Measurements from ENCODE around the gene CRELD1.
A peak's percentile ranks its signal among the peaks of the same experiment; 100 is the strongest.

The CRELD1 gene

DNA sequence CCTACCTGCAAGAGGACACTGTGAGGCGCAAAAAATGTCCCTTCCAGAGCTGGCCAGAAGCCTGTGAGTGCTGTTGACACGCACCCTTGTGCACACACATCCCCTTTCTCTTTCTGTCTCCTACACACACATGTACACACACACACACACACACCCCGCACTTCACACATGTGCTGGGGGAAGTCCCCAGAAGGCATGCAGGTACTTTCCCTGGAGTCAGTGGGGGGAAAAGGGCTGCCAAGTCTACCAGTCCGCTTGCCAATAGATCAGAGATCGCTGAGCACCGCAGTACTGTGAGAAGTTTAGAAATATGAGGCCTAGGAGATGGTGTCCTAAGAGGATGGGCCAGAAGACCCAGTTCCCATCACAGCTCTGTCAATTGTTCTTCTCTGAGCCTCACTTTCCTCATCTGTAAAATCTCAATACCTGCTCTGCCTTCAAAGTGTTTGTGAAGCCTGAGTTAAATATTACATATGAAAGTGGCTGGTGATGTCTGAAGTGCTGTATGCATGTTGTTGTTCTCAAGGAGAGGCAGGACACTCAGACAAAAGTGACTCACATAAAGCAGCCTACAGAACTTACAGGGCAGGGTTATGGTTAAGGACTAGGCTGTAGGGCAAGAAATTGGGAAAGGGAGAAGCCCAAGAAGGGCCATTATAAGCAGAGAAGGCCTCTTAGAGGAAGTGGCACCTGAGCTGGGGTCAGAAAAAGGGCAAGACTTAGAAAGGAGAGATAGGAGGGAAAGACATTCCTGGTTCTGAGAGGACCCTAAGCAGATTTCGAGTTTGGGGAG, 24.2 kb upstream of the CRELD1 start:
- no peaks in the 10 kb centered on the region for H3K36me3 ChIP-seq (ENCODE audit: control insufficient read depth, insufficient read depth, low read length)
- no peaks in the 10 kb centered on the region for H3K27me3 ChIP-seq (ENCODE audit: control insufficient read depth, insufficient read depth, low read length)
- H3K9me3 ChIP-seq (ENCODE audit: control insufficient read depth, insufficient read depth, low read length): no peaks in the 10 kb centered on the region
- H3K4me1 ChIP-seq (ENCODE audit: control insufficient read depth, insufficient read depth, low read length): no peaks in the 10 kb centered on the region
- H3K9ac ChIP-seq (ENCODE audit: low read depth, low read length): no peak overlapping the region
- no peak overlapping the region for H3K4me3 ChIP-seq (ENCODE audit: low read depth, low read length)

- Histone ChIP-seq H3K4me1 (ENCODE audit: control insufficient read depth, insufficient read depth, low read length) (no peaks in the 10 kb centered on the region), H3K9ac (ENCODE audit: low read depth, low read length) (no peak overlapping the region), H3K36me3 (ENCODE audit: control insufficient read depth, insufficient read depth, low read length) (no peaks in the 10 kb centered on the region), H3K27me3 (ENCODE audit: control insufficient read depth, insufficient read depth, low read length) (peaks cover 4% of the 10 kb centered on the region), H3K9me3 (ENCODE audit: control insufficient read depth, insufficient read depth, low read length) (no peaks in the 10 kb centered on the region), H3K4me3 (ENCODE audit: low read depth, low read length) (no peak overlapping the region)
Observed at GRCh38 chr3:9911863-9912262, 21.8 kb upstream of the CRELD1 start.

DNA sequence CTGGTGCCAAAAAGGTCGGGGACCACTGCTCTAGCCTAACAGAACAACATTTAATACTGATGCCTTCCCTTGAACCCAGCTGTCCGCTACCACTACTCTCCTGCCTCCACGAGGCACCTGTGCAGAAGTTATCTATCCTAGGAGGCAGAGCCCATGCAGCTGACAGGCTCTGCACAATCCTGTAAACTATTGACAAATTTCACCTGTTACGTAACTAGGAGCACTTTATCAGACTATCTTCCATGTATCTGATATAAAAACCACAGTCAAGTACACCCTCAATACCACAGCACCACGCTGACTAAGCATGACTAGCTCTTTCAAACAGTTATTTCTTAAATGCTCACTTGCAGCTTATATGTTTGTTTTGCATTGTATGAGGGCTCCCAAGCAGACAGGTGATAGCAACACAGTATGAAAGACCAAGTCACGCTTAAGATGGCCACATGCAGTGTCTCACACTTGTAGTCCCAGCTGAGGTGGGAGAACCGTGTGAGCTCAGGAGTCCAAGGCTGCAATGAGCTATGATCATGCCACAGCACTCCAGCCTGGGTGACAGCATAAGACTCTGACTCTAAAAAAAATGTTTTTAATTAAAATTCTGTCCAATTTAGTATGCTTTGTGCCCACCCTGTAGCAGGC, 21.2 kb upstream of the CRELD1 start:
- Histone ChIP-seq H3K4me3 (ENCODE audit: low read depth, low read length) (no peak overlapping the region), H3K4me1 (ENCODE audit: control insufficient read depth, insufficient read depth, low read length) (no peaks in the 10 kb centered on the region), H3K36me3 (ENCODE audit: control insufficient read depth, insufficient read depth, low read length) (no peaks in the 10 kb centered on the region), H3K27me3 (ENCODE audit: control insufficient read depth, insufficient read depth, low read length) (peaks cover 4% of the 10 kb centered on the region), H3K9ac (ENCODE audit: low read depth, low read length) (no peak overlapping the region), H3K9me3 (ENCODE audit: control insufficient read depth, insufficient read depth, low read length) (no peaks in the 10 kb centered on the region)

GRCh38 chr3:9913601-9914000, 20.0 kb upstream of the CRELD1 start:
- H3K9me3 ChIP-seq (ENCODE audit: control insufficient read depth, insufficient read depth, low read length): no peaks in the 10 kb centered on the region
- no peak overlapping the region for H3K9ac ChIP-seq (ENCODE audit: low read depth, low read length)
- no peaks in the 10 kb centered on the region for H3K36me3 ChIP-seq (ENCODE audit: control insufficient read depth, insufficient read depth, low read length)
- peaks cover 4% of the 10 kb centered on the region for H3K27me3 ChIP-seq (ENCODE audit: control insufficient read depth, insufficient read depth, low read length)
- no peaks in the 10 kb centered on the region for H3K4me1 ChIP-seq (ENCODE audit: control insufficient read depth, insufficient read depth, low read length)
- no peak overlapping the region for H3K4me3 ChIP-seq (ENCODE audit: low read depth, low read length)

DNA sequence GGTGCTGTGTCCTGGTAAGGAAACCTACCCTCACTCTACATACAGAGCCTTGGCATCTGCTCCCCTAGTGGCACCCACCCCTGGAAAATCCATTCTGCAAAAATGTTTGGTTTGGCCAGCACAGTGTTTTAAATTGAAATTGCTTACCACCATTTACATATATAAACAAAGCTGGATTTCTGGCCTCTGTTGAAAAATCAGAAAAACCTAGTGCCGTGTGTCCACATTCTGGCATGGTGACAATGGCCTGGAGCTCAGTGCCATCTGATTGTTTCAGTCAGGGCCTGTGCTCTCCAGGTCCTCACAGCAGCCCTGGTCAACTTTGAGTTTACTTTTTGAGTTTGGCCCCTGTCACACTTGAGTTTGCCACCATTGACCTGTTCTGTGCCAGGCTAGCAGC, 19.6 kb upstream of the CRELD1 start:
- Histone ChIP-seq H3K4me3 (ENCODE audit: low read depth, low read length) (no peak overlapping the region), H3K27me3 (ENCODE audit: control insufficient read depth, insufficient read depth, low read length) (peaks cover 4% of the 10 kb centered on the region), H3K9ac (ENCODE audit: low read depth, low read length) (no peak overlapping the region), H3K4me1 (ENCODE audit: control insufficient read depth, insufficient read depth, low read length) (no peaks in the 10 kb centered on the region), H3K36me3 (ENCODE audit: control insufficient read depth, insufficient read depth, low read length) (no peaks in the 10 kb centered on the region), H3K9me3 (ENCODE audit: control insufficient read depth, insufficient read depth, low read length) (no peaks in the 10 kb centered on the region)

GRCh38 chr3:9914559-9915253, 18.9 kb upstream of the CRELD1 start:
- Histone ChIP-seq H3K36me3 (ENCODE audit: control insufficient read depth, insufficient read depth, low read length) (no peaks in the 10 kb centered on the region), H3K4me3 (ENCODE audit: low read depth, low read length) (peak overlapping the region; percentile 66), H3K4me1 (ENCODE audit: control insufficient read depth, insufficient read depth, low read length) (no peaks in the 10 kb centered on the region), H3K9me3 (ENCODE audit: control insufficient read depth, insufficient read depth, low read length) (no peaks in the 10 kb centered on the region), H3K27me3 (ENCODE audit: control insufficient read depth, insufficient read depth, low read length) (peaks cover 4% of the 10 kb centered on the region), H3K9ac (ENCODE audit: low read depth, low read length) (no peak overlapping the region)

DNA sequence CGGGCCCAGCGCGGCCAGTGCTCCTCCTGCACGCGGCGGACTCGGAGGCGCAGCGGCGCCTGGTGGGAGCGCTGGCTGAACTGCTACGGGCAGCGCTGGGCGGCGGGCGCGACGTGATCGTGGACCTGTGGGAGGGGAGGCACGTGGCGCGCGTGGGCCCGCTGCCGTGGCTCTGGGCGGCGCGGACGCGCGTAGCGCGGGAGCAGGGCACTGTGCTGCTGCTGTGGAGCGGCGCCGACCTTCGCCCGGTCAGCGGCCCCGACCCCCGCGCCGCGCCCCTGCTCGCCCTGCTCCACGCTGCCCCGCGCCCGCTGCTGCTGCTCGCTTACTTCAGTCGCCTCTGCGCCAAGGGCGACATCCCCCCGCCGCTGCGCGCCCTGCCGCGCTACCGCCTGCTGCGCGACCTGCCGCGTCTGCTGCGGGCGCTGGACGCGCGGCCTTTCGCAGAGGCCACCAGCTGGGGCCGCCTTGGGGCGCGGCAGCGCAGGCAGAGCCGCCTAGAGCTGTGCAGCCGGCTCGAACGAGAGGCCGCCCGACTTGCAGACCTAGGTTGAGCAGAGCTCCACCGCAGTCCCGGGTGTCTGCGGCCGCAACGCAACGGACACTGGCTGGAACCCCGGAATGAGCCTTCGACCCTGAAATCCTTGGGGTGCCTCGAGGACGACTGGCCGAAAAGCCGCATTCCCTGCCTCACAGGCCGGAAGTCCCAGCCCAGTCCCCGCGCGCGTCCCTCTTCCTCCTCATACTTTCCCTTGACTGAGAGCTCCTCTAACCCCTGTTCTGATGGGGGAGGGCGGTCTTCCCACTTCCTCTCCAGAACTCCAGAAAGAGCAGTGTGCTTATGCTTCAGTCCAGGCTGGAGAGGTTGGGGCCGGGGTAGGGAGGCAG, 18.1 kb upstream of the CRELD1 start:
- H3K9me3 ChIP-seq (ENCODE audit: control insufficient read depth, insufficient read depth, low read length): no peaks in the 10 kb centered on the region
- H3K9ac ChIP-seq (ENCODE audit: low read depth, low read length): peak overlapping the region; percentile 16
- peaks cover 4% of the 10 kb centered on the region for H3K27me3 ChIP-seq (ENCODE audit: control insufficient read depth, insufficient read depth, low read length)
- H3K4me3 ChIP-seq (ENCODE audit: low read depth, low read length): peak overlapping the region; percentile 66
- H3K4me1 ChIP-seq (ENCODE audit: control insufficient read depth, insufficient read depth, low read length): no peaks in the 10 kb centered on the region
- no peaks in the 10 kb centered on the region for H3K36me3 ChIP-seq (ENCODE audit: control insufficient read depth, insufficient read depth, low read length)

DNA sequence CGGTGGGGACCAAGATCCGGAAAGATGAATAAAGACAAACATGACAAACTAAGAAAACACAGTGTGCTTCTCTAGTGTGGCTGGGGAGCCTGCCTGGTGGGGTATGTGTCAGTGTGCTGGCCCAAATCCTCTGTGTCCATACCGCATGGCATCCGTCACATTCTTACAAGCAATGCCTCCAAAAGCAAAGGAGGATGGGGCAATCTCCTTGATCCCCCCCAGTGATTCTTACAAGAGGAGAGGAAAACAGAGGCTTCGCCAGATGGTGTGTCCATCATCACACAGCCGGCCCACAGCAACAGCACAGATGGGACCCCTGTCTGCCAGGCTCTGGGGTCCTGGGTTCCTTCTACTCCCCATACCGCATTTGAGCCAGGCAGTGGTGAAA, 17.3 kb upstream of the CRELD1 start:
- H3K4me1 ChIP-seq (ENCODE audit: control insufficient read depth, insufficient read depth, low read length): no peaks in the 10 kb centered on the region
- H3K9ac ChIP-seq (ENCODE audit: low read depth, low read length): no peak overlapping the region
- peaks cover 4% of the 10 kb centered on the region for H3K27me3 ChIP-seq (ENCODE audit: control insufficient read depth, insufficient read depth, low read length)
- no peaks in the 10 kb centered on the region for H3K9me3 ChIP-seq (ENCODE audit: control insufficient read depth, insufficient read depth, low read length)
- no peaks in the 10 kb centered on the region for H3K36me3 ChIP-seq (ENCODE audit: control insufficient read depth, insufficient read depth, low read length)
- H3K4me3 ChIP-seq (ENCODE audit: low read depth, low read length): peak overlapping the region; percentile 49

DNA sequence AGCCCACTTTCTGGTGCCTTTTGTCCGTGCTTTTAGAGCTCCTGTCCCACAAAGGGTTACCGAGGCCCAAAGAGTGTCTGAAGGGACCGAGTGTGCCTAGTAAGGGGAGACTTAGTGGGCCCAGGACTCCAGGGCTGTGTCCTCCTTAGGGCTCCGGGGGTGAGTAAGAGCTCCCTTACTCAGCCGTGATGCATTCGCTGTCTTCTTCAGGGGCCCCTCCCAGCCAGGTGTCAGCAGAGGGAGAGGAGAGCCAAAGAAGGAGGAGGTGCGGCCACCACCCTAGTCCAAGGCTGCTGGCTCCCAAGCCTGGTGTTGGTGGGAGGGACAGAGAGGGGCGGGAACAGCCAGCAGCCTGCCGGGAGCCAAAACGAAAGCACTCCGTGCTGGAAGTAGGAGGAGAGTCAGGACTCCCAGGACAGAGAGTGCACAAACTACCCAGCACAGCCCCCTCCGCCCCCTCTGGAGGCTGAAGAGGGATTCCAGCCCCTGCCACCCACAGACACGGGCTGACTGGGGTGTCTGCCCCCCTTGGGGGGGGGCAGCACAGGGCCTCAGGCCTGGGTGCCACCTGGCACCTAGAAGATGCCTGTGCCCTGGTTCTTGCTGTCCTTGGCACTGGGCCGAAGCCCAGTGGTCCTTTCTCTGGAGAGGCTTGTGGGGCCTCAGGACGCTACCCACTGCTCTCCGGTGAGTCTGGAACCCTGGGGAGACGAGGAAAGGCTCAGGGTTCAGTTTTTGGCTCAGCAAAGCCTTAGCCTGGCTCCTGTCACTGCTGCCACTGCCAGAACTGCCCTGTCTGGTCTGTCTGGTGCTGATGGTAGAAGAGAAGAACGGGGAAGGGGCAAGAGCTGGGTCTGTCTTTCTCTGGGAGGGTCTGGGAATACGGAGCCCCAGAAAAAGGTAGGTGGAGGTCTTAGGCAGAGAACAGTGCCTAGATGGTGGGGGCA, 16.6 kb upstream of the CRELD1 start, which contains the start of gene IL17RC:
TSS of gene IL17RC (plus strand) at position 365 of the 947 bp plus-strand sequence. CDS start at position 583, 218 bp downstream.
- H3K27me3 ChIP-seq (ENCODE audit: control insufficient read depth, insufficient read depth, low read length): peaks cover 4% of the 10 kb centered on the region
- H3K4me3 ChIP-seq (ENCODE audit: low read depth, low read length): peak within 1 kb of the TSS; percentile 66
- peak within 1 kb of the TSS; percentile 55 for H3K9ac ChIP-seq (ENCODE audit: low read depth, low read length)
- no peaks in the 10 kb centered on the region for H3K4me1 ChIP-seq (ENCODE audit: control insufficient read depth, insufficient read depth, low read length)
- no peaks in the 10 kb centered on the region for H3K9me3 ChIP-seq (ENCODE audit: control insufficient read depth, insufficient read depth, low read length)
- H3K36me3 ChIP-seq (ENCODE audit: control insufficient read depth, insufficient read depth, low read length): no peaks in the 10 kb centered on the region

- Histone ChIP-seq H3K27me3 (ENCODE audit: control insufficient read depth, insufficient read depth, low read length) (peaks cover 4% of the 10 kb centered on the region), H3K9ac (ENCODE audit: low read depth, low read length) (no peak overlapping the region), H3K36me3 (ENCODE audit: control insufficient read depth, insufficient read depth, low read length) (no peaks in the 10 kb centered on the region), H3K4me3 (ENCODE audit: low read depth, low read length) (no peak overlapping the region), H3K9me3 (ENCODE audit: control insufficient read depth, insufficient read depth, low read length) (no peaks in the 10 kb centered on the region), H3K4me1 (ENCODE audit: control insufficient read depth, insufficient read depth, low read length) (no peaks in the 10 kb centered on the region)
Observed at GRCh38 chr3:9917820-9918219, 15.8 kb upstream of the CRELD1 start.

Measured in iPS-15b (cell line).